PFSK-1 (cell line): ENCODE results near the gene STX5.

Experiments used
- FOXP2 ChIP-seq: optimal IDR thresholded peaks from 2 replicates; pipeline ENCODE3; 2011; ENCODE audit warnings: borderline replicate concordance, control low read depth, inconsistent platforms; ENCODE audit not compliant: insufficient read depth; ENCODE audit errors: extremely low read length, extremely low read depth
- POLR2AphosphoS5 ChIP-seq: IDR thresholded peaks from 2 replicates; pipeline ENCODE4 v1.6.1; 2012; ENCODE audit warnings: low read depth, mild to moderate bottlenecking, control low read depth, low read length, moderate library complexity
- SIN3A ChIP-seq: IDR thresholded peaks from 2 replicates; pipeline ENCODE4 v1.6.1; 2012; ENCODE audit warnings: mild to moderate bottlenecking, low read length, moderate library complexity, borderline replicate concordance; ENCODE audit not compliant: insufficient read depth
- TAF1 ChIP-seq: IDR thresholded peaks from 2 replicates; pipeline ENCODE4 v1.6.1; 2012; ENCODE audit warnings: low read length, control low read depth, borderline replicate concordance; ENCODE audit not compliant: insufficient read depth
- TF ChIP-seq, protein P1 (sequence below), 2 experiments: IDR thresholded peaks; 2 replicates each; pipeline versions ENCODE4 v1.6.1 to v1.8.0; 2011 to 2012; ENCODE audit warnings: low read depth in 2 of 2, low read length in 2 of 2, control low read depth in 1 of 2, inconsistent platforms in 1 of 2, mild to moderate bottlenecking in 1 of 2, moderate library complexity in 1 of 2; ENCODE audit not compliant: insufficient read depth in 1 of 2

Gene STX5

DNA sequence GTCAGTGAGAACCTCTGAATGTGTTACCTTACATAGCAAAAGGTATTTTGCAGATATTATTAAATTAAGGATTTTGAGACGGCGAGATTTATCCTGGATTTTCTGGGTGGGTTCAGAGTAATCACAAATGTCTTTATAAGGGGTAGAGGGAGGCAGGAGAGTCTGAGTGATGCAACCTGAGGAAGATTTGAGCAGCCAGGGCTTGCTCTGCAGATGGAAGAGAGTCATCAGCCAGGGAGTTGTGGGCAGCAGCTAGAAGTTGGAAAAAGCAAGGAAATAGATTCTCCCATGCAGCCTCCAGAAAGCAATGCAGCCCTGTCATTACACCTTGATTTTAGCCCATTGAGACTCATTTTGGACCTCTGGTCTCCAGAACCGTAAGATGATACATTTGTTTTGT lies 11.6 kb upstream of the STX5 start:
- TF ChIP-seq TAF1 (no peak), FOXP2 (no peak), SIN3A (no peak), POLR2AphosphoS5 (no peak)
- TF ChIP-seq, protein P1, sequence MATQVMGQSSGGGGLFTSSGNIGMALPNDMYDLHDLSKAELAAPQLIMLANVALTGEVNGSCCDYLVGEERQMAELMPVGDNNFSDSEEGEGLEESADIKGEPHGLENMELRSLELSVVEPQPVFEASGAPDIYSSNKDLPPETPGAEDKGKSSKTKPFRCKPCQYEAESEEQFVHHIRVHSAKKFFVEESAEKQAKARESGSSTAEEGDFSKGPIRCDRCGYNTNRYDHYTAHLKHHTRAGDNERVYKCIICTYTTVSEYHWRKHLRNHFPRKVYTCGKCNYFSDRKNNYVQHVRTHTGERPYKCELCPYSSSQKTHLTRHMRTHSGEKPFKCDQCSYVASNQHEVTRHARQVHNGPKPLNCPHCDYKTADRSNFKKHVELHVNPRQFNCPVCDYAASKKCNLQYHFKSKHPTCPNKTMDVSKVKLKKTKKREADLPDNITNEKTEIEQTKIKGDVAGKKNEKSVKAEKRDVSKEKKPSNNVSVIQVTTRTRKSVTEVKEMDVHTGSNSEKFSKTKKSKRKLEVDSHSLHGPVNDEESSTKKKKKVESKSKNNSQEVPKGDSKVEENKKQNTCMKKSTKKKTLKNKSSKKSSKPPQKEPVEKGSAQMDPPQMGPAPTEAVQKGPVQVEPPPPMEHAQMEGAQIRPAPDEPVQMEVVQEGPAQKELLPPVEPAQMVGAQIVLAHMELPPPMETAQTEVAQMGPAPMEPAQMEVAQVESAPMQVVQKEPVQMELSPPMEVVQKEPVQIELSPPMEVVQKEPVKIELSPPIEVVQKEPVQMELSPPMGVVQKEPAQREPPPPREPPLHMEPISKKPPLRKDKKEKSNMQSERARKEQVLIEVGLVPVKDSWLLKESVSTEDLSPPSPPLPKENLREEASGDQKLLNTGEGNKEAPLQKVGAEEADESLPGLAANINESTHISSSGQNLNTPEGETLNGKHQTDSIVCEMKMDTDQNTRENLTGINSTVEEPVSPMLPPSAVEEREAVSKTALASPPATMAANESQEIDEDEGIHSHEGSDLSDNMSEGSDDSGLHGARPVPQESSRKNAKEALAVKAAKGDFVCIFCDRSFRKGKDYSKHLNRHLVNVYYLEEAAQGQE (IDR thresholded peaks at IDR 0.05; ENCODE audit: insufficient read depth in 1 of 2, low read depth in 2 of 2, low read length in 2 of 2), result no peak

DNA sequence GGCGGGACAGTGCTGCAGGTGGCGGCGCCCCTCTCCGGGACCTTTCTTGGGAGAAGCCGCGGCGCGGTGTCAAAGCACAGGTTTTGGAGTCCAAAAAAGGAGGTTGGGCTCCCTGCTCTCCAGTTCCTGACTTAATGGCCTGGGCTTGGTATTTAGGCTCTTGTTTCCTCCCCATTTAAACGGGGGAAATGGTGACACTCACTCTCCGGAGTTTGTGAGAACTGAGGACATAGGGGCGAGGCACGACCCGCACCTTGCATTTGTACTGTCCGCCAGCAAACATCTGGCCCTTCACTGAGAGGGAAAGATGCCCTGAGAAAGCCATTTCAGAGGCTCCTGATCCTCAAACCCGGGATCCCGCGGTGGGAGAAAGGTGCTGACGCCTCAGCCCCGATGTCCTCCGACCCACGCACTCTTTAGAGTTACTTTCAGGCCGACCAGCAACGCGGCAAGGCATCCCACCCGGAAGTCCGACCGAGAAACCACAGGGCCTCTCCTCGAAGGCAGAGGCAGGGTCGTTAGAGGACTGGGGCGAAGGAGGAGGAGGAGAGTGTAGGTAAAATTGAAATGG lies 10.4 kb upstream of the STX5 start:
- TF ChIP-seq TAF1 (no peak), POLR2AphosphoS5 (no peak), FOXP2 (no peak), SIN3A (no peak)
- TF ChIP-seq, protein P1 (IDR thresholded peaks at IDR 0.05; ENCODE audit: insufficient read depth in 1 of 2, low read depth in 2 of 2, low read length in 2 of 2), result no peak

DNA sequence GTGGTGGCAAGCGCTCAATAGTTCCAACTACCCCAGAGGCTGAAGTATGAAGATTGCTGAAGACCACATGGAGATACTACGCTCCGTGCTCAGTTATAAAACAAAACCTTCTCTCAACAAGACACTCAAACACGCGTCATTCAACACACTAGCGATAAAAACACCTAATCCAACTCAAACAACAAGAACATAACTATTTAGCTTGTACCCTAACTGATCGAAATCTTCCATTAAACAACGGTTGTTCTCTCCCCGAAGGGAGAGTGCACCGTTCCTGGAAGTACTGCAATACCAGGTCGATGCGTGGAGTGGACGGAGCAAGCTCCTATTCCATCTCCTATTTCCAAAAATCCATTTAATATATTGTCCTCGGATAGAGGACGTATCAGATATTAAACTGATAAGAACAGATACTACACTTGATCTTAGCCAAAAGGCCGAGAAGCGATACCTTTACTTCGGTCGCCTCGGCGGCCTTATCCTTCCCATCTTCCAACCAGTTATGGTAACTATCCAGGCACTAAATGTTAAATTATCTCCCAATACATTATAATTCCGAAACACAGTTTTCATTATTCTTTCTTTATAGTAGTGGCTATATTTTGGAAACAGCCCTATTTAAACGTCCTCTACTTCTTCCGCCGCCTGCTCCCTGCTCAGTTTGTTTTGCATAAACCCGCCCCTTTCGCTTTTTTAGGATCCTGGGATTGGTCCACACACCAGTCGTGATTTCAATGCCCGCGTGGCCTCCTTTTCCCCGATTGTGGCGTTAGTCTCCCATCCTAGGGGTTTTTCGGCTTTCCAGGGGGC lies 9.7 kb upstream of the STX5 start:
- TF ChIP-seq TAF1, result peak; percentile 76; the same call in 1 of the 2 replicates
- TF ChIP-seq POLR2AphosphoS5, result peak; percentile 100
- TF ChIP-seq, protein P1 (IDR thresholded peaks at IDR 0.05; ENCODE audit: insufficient read depth in 1 of 2, low read depth in 2 of 2, low read length in 2 of 2), result peak in 1 of 2 experiments; percentile 68; a peak in 2 of 4 replicates
- TF ChIP-seq FOXP2, result no peak
- peak; percentile 100 for TF ChIP-seq SIN3A

DNA sequence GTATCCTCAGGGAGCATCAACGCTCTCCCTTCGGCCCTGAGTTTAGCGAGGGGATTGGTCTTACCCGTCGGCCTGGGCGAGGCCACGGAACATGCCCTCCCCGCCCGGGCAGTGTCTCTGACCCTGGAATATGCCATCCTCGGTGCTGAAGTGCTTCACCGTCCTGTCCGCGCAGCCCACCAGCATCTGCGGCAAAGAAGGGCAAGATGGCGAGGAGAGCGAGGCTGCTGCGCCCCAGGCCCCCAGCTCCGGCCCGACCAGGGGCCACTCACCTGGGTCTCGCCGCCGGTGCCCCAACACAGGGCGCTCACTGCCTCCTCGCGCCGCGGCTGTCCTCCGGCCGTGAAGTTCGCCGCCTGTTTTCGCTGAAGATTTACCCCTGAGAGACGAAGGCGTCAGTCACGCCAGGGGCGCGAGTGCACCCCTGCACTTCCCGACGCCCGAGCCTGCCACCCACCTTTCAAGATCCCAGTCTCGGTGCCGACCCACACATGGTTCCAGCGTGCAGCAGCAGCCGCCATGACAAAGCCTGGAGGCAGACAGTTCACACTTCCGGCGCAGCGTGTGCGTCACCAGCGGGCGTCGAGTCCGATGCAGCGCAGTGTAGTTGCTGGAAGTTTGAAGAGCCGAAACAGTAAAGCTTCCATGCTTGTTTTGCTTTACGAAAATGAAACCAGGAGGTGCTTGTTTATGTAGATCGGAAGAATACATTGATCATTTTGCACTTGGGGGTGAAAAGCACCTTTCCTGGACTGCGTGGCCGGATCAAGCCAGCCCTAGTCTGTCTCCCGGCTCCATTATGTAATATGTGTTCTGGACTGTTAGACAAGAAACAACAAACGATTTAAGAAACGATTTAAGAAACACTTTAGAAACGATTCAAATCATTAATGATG lies 7.4 kb upstream of the STX5 start, which contains the start of gene WDR74:
TSS of gene WDR74 (minus strand) at position 541 of the 896 bp plus-strand sequence. CDS start at position 521, 20 bp downstream.
- TF ChIP-seq SIN3A, result peak; percentile 97
- TF ChIP-seq, protein P1 (IDR thresholded peaks at IDR 0.05; ENCODE audit: insufficient read depth in 1 of 2, low read depth in 2 of 2, low read length in 2 of 2), result peak; percentile 43; a peak in 1 of 4 replicates
- peak; percentile 97 for TF ChIP-seq POLR2AphosphoS5
- TF ChIP-seq TAF1, result peak; percentile 96
- peak; percentile 92 for TF ChIP-seq FOXP2
